AG10803 (cell line): Measurements from ENCODE around the gene KCNMA1.

Experiments used
- DNase-seq: peaks from one replicate; pipeline ENCODE4 v3.0.0; 2010; ENCODE audit warnings: low read depth
- H3K4me3 ChIP-seq: 2 replicates; pipeline ENCODE4 v1.5.1; 2011; ENCODE audit warnings: mild to moderate bottlenecking, low read length, control low read depth
- CTCF ChIP-seq: conservative IDR thresholded peaks from 2 replicates; pipeline ENCODE4 v1.5.1; 2011; ENCODE audit warnings: mild to moderate bottlenecking, low read length, control low read depth, inconsistent platforms

KCNMA1 gene

DNA sequence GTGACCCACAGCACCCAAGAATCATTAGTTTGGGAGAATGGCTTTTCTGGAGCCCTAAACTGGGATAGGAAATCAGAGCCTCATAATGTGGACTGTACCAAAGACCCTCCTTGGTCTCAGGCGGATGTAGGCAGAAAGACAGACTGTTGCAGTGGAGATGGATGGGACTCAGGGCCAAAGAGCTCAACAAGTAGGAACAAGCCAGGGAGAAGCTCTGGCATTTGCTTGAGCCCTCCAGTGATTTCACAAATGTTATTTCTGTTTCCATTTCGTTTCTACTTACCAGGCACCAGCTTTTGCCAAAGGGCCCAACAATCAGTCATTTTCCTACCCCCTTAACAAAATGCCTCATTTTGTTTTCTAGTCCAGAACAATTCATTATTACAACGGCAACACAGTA lies 762.7 kb downstream of the KCNMA1 start:
- no peak overlapping the region for H3K4me3 ChIP-seq
- no peak for TF ChIP-seq CTCF
- no peak for DNase-seq

GRCh38 chr10:76874176-76874575 lies 763.4 kb downstream of the KCNMA1 start:
- DNase-seq, result peak; percentile 60
- H3K4me3 ChIP-seq, result no peak overlapping the region
- TF ChIP-seq CTCF, result no peak

GRCh38 chr10:76871697-76872295 lies 765.8 kb downstream of the KCNMA1 start:
- no peak overlapping the region for H3K4me3 ChIP-seq
- DNase-seq, result no peak
- no peak for TF ChIP-seq CTCF

DNA sequence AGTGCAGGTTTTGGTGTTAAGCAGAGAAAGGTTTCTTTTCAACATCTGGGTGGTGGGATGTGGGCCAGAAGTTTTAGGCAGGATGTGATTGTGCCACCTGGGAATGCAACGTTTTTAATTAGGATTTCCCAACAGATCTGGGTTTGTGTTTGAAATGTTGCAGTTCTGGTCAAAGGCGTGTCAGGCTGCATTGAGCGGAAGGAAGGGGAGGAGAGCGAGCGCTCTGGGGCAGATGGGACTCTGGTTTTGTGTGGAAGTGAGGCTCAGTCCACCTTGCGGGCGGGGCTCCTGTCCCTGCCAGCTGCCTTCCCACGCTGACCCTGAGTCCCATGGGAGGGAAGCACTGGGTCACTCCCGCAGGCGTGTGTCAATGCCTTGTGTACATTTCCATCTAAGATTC lies 767.7 kb downstream of the KCNMA1 start:
- no peak for TF ChIP-seq CTCF
- DNase-seq, result peak; percentile 64

GRCh38 chr10:76868098-76868977 lies 769.3 kb downstream of the KCNMA1 start:
- peak; percentile 81 for DNase-seq
- no peak for TF ChIP-seq CTCF
- H3K4me3 ChIP-seq, result no peak overlapping the region

More for the DNA sequence above, 767.7 kb downstream of the KCNMA1 start:
- no peak overlapping the region for H3K4me3 ChIP-seq

DNA sequence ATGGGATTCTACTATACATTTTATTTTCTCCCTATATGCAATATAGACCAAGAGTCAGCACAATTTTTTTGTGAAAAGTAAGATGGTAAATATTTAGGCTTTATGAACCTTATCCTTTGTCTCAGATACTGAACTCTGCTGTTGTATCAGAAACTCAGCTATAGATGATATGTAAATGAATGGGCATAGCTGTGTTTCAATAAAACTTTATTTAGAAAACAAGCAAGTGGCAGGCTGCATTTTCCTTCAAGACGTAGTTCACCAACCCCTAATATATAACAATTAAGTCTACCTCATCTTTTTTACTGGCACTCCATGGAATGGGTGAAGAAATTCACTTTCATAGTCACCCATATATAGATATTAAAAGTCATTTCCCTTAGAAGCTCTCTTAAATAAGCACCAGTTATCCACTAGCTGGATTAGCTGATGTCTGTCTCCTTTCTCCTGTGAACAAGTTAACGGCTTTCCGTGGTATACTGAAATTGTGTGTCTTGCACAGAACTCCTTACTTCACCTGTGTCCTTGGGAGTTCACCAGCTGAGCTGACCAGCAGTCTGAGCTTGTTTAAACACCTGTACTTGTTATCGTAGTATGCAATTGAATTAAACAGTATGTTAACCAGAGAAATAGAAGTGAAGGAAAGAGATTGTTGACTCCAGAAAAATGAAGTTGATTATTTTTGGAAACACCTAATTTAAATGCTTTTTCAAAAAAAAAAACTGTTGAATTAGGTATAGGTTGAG lies 770.6 kb downstream of the KCNMA1 start:
- DNase-seq, result no peak
- H3K4me3 ChIP-seq, result no peak overlapping the region
- no peak for TF ChIP-seq CTCF
